Smooth muscle cell (in vitro differentiated cells): Measurements from ENCODE around the gene MLX. TPM values are rescaled to one million over a fixed set of nuclear protein-coding genes. Genes with fewer than 3 reads are reported as not detected.
A peak's percentile ranks its signal among the peaks of the same experiment; 100 is the strongest.

Experiments used
- DNase-seq: peaks from one replicate; lab custom pipeline; 2025; ENCODE audit not compliant: unreplicated experiment; lab: John Stamatoyannopoulos, UW
- H2AFZ ChIP-seq: fragments of 200-600 bp; sonication (generic); 2 replicates; pipeline ENCODE4 v1.6.0; 2016; ENCODE audit warnings: antibody characterized with exemption, low read depth, mild to moderate bottlenecking
- H3F3A ChIP-seq: fragments of 200-600 bp; sonication (generic); 2 replicates; pipeline ENCODE4 v1.6.0; 2017; ENCODE audit warnings: antibody characterized with exemption, low read depth
- H3K27ac ChIP-seq: fragments of 200-600 bp; sonication (generic); 2 replicates; pipeline ENCODE4 v1.5.1; 2016; ENCODE audit warnings: low read depth, mild to moderate bottlenecking
- H3K27me3 ChIP-seq: fragments of 200-600 bp; sonication (generic); 2 replicates; pipeline ENCODE4 v1.6.1; 2016; ENCODE audit warnings: low read depth, mild to moderate bottlenecking
- H3K36me3 ChIP-seq: fragments of 200-600 bp; sonication (generic); 2 replicates; pipeline ENCODE4 v1.5.1; 2016; ENCODE audit warnings: low read depth
- H3K4me1 ChIP-seq: fragments of 200-600 bp; sonication (generic); 2 replicates; pipeline ENCODE4 v1.5.1; 2016; ENCODE audit warnings: low read depth
- H3K4me2 ChIP-seq: fragments of 200-600 bp; sonication (generic); 2 replicates; pipeline ENCODE4 v1.6.0; 2016; ENCODE audit warnings: mild to moderate bottlenecking
- H3K4me3 ChIP-seq: fragments of 200-600 bp; sonication (generic); 2 replicates; pipeline ENCODE4 v1.5.1; 2016; ENCODE audit warnings: mild to moderate bottlenecking
- H3K79me2 ChIP-seq: fragments of 200-600 bp; sonication (generic); 2 replicates; pipeline ENCODE4 v1.6.0; 2016; ENCODE audit warnings: low read depth, mild to moderate bottlenecking
- H3K9ac ChIP-seq: fragments of 200-600 bp; sonication (generic); 2 replicates; pipeline ENCODE4 v1.6.0; 2016; ENCODE audit warnings: low read depth
- H3K9me3 ChIP-seq: fragments of 200-600 bp; sonication (generic); replicated peaks from 2 replicates; pipeline ENCODE4 v1.5.1; 2016; ENCODE audit warnings: low read depth
- H4K20me1 ChIP-seq: fragments of 200-600 bp; sonication (generic); 2 replicates; pipeline ENCODE4 v1.6.0; 2016; ENCODE audit warnings: low read depth
- CTCF ChIP-seq: fragments of 200-600 bp; sonication (generic); IDR thresholded peaks from 2 replicates; pipeline ENCODE4 v1.5.1; 2017; ENCODE audit warnings: borderline replicate concordance, mild to moderate bottlenecking, antibody characterized with exemption; ENCODE audit not compliant: insufficient read depth, poor library complexity, severe bottlenecking
- WGBS: methylation state at CpG from one replicate; pipeline ENCODE4 v1.1.7; 2016; ENCODE audit warnings: low lambda C conversion rate; 5-methylcytosine and 5-hydroxymethylcytosine counted together
- polyA plus RNA-seq: library from polyadenylated mRNA; unstranded; fragments of >200 nt; fragmentation: Nextera tagmentation; extraction: Ambion mirVana; gene quantifications from 2 replicates; pipeline ENCODE4 v1.2.1, GENCODE V29; 2016
- total RNA-seq: library from RNA; depleted of rRNA; stranded (reverse); fragments of >200 nt; gene quantifications from 2 replicates; pipeline ENCODE4 v1.2.3, GENCODE V29; 2014

MLX gene
- total and polyA plus RNA-seq, 2 experiments from 2014 or later, result 21.1 to 21.6 TPM

GRCh38 chr17:42564815-42565522 is 1.9 kb upstream of the MLX start:
- no peak overlapping the region for H3K9ac ChIP-seq
- no peaks in the 10 kb centered on the region for H3K9me3 ChIP-seq
- H3F3A ChIP-seq, result peaks cover 13% of the 10 kb centered on the region
- H3K4me3 ChIP-seq, result no peak overlapping the region
- no peaks in the 10 kb centered on the region for H3K36me3 ChIP-seq
- WGBS, result 96% methylated on average over 15 of the region's 15 CpGs
- DNase-seq, result no peak
- no peak for TF ChIP-seq CTCF
- no peaks in the 10 kb centered on the region for H3K27me3 ChIP-seq
- H4K20me1 ChIP-seq, result no peaks in the 10 kb centered on the region
- H2AFZ ChIP-seq, result no peak overlapping the region
- no peak overlapping the region for H3K27ac ChIP-seq
- no peak overlapping the region for H3K4me2 ChIP-seq
- peaks cover 14% of the 10 kb centered on the region for H3K4me1 ChIP-seq
- peaks cover 30% of the 10 kb centered on the region for H3K79me2 ChIP-seq

GRCh38 chr17:42565523-42566214 is 1.2 kb upstream of the MLX start:
- H2AFZ ChIP-seq, result no peak overlapping the region
- WGBS, result 93% methylated on average over 16 of the region's 16 CpGs
- no peaks in the 10 kb centered on the region for H4K20me1 ChIP-seq
- H3K79me2 ChIP-seq, result peaks cover 30% of the 10 kb centered on the region
- H3K27me3 ChIP-seq, result no peaks in the 10 kb centered on the region
- H3K4me1 ChIP-seq, result peaks cover 14% of the 10 kb centered on the region
- H3F3A ChIP-seq, result peaks cover 13% of the 10 kb centered on the region
- peaks cover 3% of the 10 kb centered on the region for H3K36me3 ChIP-seq
- H3K4me3 ChIP-seq, result no peak overlapping the region
- H3K9me3 ChIP-seq, result no peaks in the 10 kb centered on the region
- no peak for TF ChIP-seq CTCF
- DNase-seq, result no peak
- H3K4me2 ChIP-seq, result no peak overlapping the region
- H3K9ac ChIP-seq, result no peak overlapping the region
- H3K27ac ChIP-seq, result peak overlapping the region; percentile 51

- H3F3A ChIP-seq, result peaks cover 10% of the 10 kb centered on the region
- no peaks in the 10 kb centered on the region for H4K20me1 ChIP-seq
- no peak for TF ChIP-seq CTCF
- peaks cover 30% of the 10 kb centered on the region for H3K79me2 ChIP-seq
- 65% methylated on average over 28 of the region's 28 CpGs for WGBS
- peak overlapping the region; percentile 37 for H3K9ac ChIP-seq
- no peak for DNase-seq
- no peaks in the 10 kb centered on the region for H3K27me3 ChIP-seq
- peak overlapping the region; percentile 87 for H3K4me3 ChIP-seq
- H3K36me3 ChIP-seq, result peaks cover 3% of the 10 kb centered on the region
- H3K9me3 ChIP-seq, result no peaks in the 10 kb centered on the region
- H3K4me2 ChIP-seq, result peak overlapping the region; percentile 94
- peak overlapping the region; percentile 51 for H3K27ac ChIP-seq
- H3K4me1 ChIP-seq, result peaks cover 14% of the 10 kb centered on the region
- no peak overlapping the region for H2AFZ ChIP-seq
Measured at GRCh38 chr17:42566215-42566882, 551 bp upstream of the MLX start.
